ENCODE measurements around the gene MSL3B.

Gene MSL3B

DNA sequence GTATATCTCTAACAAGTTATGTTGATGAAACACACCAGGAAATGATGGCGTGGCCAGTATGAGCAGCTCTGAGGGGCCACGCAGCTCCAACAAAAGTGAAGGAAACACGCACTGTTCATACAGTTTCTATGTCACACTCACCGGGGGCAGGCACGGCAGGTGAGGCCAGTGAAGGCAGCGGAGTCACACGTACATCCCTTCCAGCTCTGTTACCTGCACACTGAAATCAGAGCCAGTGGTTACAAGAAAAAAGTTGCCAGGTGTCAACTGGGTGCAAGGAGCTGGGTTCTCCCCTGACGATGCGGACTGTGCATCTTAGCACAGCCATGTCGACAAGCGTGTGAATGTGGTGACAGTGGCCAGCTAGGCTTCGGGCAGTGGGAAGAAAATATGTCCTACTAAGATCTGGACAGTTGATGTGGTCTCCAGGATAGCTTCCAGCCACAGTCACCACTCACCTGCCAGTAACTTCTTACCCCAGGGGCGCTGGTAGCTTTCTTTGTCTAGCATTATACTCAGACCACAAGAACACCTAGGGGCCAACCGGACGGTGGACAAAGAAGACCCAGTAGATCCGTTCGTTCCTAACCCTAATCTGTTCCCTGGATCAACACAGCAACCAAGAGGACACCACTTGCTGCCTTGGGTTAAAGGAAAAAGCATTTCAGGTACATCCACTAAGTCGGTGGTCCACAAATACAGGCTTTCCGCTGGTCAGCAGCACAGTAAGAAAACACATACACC lies 23.9 kb downstream of the MSL3B start:
- H3K27ac ChIP-seq (ENCODE audit: low read length), result no peak overlapping the region
- no peaks in the 10 kb centered on the region for H3K9me3 ChIP-seq (ENCODE audit: low read length)
- no peak overlapping the region for H3K4me2 ChIP-seq (ENCODE audit: low read length)
- H3K9me2 ChIP-seq (ENCODE audit: insufficient read depth, low read length), result no peaks in the 10 kb centered on the region
- H3K27me3 ChIP-seq (ENCODE audit: insufficient read depth, low read depth, low read length), result no peaks in the 10 kb centered on the region
- no peaks in the 10 kb centered on the region for H3F3A ChIP-seq (ENCODE audit: insufficient read depth, low read length, poor library complexity, severe bottlenecking)
- TF ChIP-seq, protein P1, sequence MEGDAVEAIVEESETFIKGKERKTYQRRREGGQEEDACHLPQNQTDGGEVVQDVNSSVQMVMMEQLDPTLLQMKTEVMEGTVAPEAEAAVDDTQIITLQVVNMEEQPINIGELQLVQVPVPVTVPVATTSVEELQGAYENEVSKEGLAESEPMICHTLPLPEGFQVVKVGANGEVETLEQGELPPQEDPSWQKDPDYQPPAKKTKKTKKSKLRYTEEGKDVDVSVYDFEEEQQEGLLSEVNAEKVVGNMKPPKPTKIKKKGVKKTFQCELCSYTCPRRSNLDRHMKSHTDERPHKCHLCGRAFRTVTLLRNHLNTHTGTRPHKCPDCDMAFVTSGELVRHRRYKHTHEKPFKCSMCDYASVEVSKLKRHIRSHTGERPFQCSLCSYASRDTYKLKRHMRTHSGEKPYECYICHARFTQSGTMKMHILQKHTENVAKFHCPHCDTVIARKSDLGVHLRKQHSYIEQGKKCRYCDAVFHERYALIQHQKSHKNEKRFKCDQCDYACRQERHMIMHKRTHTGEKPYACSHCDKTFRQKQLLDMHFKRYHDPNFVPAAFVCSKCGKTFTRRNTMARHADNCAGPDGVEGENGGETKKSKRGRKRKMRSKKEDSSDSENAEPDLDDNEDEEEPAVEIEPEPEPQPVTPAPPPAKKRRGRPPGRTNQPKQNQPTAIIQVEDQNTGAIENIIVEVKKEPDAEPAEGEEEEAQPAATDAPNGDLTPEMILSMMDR (IDR thresholded peaks at IDR 0.05; ENCODE audit: poor library complexity, severe bottlenecking), result no peak
- no peak for TF ChIP-seq RAD21 (conservative IDR thresholded peaks at IDR 0.05)
- TF ChIP-seq MXI1 (conservative IDR thresholded peaks at IDR 0.05; ENCODE audit: poor library complexity, severe bottlenecking), result no peak
- TF ChIP-seq TAF1 (IDR thresholded peaks at IDR 0.05; ENCODE audit: low read depth), result no peak
- TF ChIP-seq POLR2AphosphoS5 (IDR thresholded peaks at IDR 0.05), result no peak
- TF ChIP-seq, protein P2, sequence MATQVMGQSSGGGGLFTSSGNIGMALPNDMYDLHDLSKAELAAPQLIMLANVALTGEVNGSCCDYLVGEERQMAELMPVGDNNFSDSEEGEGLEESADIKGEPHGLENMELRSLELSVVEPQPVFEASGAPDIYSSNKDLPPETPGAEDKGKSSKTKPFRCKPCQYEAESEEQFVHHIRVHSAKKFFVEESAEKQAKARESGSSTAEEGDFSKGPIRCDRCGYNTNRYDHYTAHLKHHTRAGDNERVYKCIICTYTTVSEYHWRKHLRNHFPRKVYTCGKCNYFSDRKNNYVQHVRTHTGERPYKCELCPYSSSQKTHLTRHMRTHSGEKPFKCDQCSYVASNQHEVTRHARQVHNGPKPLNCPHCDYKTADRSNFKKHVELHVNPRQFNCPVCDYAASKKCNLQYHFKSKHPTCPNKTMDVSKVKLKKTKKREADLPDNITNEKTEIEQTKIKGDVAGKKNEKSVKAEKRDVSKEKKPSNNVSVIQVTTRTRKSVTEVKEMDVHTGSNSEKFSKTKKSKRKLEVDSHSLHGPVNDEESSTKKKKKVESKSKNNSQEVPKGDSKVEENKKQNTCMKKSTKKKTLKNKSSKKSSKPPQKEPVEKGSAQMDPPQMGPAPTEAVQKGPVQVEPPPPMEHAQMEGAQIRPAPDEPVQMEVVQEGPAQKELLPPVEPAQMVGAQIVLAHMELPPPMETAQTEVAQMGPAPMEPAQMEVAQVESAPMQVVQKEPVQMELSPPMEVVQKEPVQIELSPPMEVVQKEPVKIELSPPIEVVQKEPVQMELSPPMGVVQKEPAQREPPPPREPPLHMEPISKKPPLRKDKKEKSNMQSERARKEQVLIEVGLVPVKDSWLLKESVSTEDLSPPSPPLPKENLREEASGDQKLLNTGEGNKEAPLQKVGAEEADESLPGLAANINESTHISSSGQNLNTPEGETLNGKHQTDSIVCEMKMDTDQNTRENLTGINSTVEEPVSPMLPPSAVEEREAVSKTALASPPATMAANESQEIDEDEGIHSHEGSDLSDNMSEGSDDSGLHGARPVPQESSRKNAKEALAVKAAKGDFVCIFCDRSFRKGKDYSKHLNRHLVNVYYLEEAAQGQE (IDR thresholded peaks at IDR 0.05; ENCODE audit: borderline replicate concordance), result no peak
- TF ChIP-seq EZH2 (IDR thresholded peaks at IDR 0.05; ENCODE audit: borderline replicate concordance, insufficient read depth, low read length, poor library complexity, severe bottlenecking), result no peak
- TF ChIP-seq EP300 (conservative IDR thresholded peaks at IDR 0.05; ENCODE audit: poor library complexity, severe bottlenecking), result no peak
- no peak for TF ChIP-seq SMC3 (conservative IDR thresholded peaks at IDR 0.05; ENCODE audit: poor library complexity)
- no peaks in the 10 kb centered on the region for H3K79me2 ChIP-seq (replicated peaks; ENCODE audit: insufficient read depth, low read length)
- no peak overlapping the region for H2AFZ ChIP-seq (ENCODE audit: low read depth, low read length)
- H3K36me3 ChIP-seq (ENCODE audit: insufficient read depth, low read length), result no peaks in the 10 kb centered on the region
- H3K9ac ChIP-seq (ENCODE audit: low read length), result no peak overlapping the region
- no peaks in the 10 kb centered on the region for H4K20me1 ChIP-seq (ENCODE audit: insufficient read depth)
- no peak overlapping the region for H3K4me3 ChIP-seq (ENCODE audit: low read length)

DNA sequence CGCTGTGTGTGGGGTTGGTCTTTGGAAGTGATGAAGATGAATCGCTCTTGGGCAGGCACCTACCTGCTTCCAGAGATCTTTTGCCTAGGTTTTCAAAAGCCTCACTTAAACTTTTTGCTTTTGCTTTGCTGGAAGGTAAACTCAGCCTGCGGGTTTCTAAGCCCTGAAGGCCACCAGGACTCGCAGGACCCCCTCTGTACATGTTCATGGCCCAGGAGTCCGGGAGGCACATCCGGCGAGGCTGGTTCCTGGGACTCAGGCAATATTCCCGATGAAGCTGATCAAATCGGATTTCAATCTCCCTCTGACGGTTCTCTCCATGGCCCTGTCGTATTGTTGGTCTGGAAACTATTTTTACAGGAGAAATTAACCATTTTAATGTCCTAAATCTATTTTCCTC lies 27.0 kb downstream of the MSL3B start:
- Histone ChIP-seq H3K27me3 (ENCODE audit: insufficient read depth, low read depth, low read length) (no peaks in the 10 kb centered on the region), H2AFZ (ENCODE audit: low read depth, low read length) (no peak overlapping the region), H3K4me2 (ENCODE audit: low read length) (no peak overlapping the region), H3K9ac (ENCODE audit: low read length) (no peak overlapping the region), H3K4me3 (ENCODE audit: low read length) (no peak overlapping the region), H3F3A (ENCODE audit: insufficient read depth, low read length, poor library complexity, severe bottlenecking) (no peaks in the 10 kb centered on the region), H3K9me3 (ENCODE audit: low read length) (no peaks in the 10 kb centered on the region), H3K27ac (ENCODE audit: low read length) (no peak overlapping the region), H3K36me3 (ENCODE audit: insufficient read depth, low read length) (no peaks in the 10 kb centered on the region), H3K9me2 (ENCODE audit: insufficient read depth, low read length) (no peaks in the 10 kb centered on the region), H3K79me2 (replicated peaks; ENCODE audit: insufficient read depth, low read length) (peaks cover 4% of the 10 kb centered on the region), H4K20me1 (ENCODE audit: insufficient read depth) (no peaks in the 10 kb centered on the region)
- TF ChIP-seq TAF1 (IDR thresholded peaks at IDR 0.05; ENCODE audit: low read depth), result no peak
- no peak for TF ChIP-seq SMC3 (conservative IDR thresholded peaks at IDR 0.05; ENCODE audit: poor library complexity)
- TF ChIP-seq POLR2AphosphoS5 (IDR thresholded peaks at IDR 0.05), result no peak
- TF ChIP-seq, protein P2 (IDR thresholded peaks at IDR 0.05; ENCODE audit: borderline replicate concordance), result no peak
- no peak for TF ChIP-seq EZH2 (IDR thresholded peaks at IDR 0.05; ENCODE audit: borderline replicate concordance, insufficient read depth, low read length, poor library complexity, severe bottlenecking)
- TF ChIP-seq EP300 (conservative IDR thresholded peaks at IDR 0.05; ENCODE audit: poor library complexity, severe bottlenecking), result no peak
